Mesenchymal stem cell (in vitro differentiated cells and primary cell): Measurements from ENCODE around the gene KIF26B.

ENCODE experiments used
- DNase-seq: peaks from one replicate; pipeline ENCODE4 v3.0.0-alpha.2; 2013
- H2AFZ ChIP-seq: one replicate; pipeline ENCODE4 v1.6.1; 2013; ENCODE audit warnings: low read depth, mild to moderate bottlenecking, control low read depth, inconsistent platforms, low read length, moderate library complexity
- H2AK5ac ChIP-seq: 2 replicates; pipeline ENCODE4 v1.6.1; 2013; ENCODE audit warnings: low read length, moderate library complexity, mild to moderate bottlenecking, inconsistent platforms; ENCODE audit not compliant: severe bottlenecking
- H2BK120ac ChIP-seq: one replicate; pipeline ENCODE4 v1.6.1; 2013; ENCODE audit warnings: low read depth, mild to moderate bottlenecking, inconsistent platforms, low read length, moderate library complexity
- H2BK12ac ChIP-seq, 2 experiments: one replicate each; pipeline ENCODE4 v1.6.1; 2013; ENCODE audit warnings: inconsistent platforms in 2 of 2, low read length in 2 of 2, mild to moderate bottlenecking in 2 of 2, moderate library complexity in 2 of 2, control low read depth in 1 of 2
- H2BK15ac ChIP-seq: one replicate; pipeline ENCODE4 v1.6.1; 2013; ENCODE audit warnings: mild to moderate bottlenecking, low read depth, inconsistent platforms; ENCODE audit not compliant: poor library complexity, severe bottlenecking
- H2BK5ac ChIP-seq: 2 replicates; pipeline ENCODE4 v1.6.1; 2013; ENCODE audit warnings: low read depth, mild to moderate bottlenecking, low read length, control low read depth, inconsistent platforms; ENCODE audit not compliant: poor library complexity, severe bottlenecking
- H3K14ac ChIP-seq, 2 experiments: one replicate each; pipeline ENCODE4 v1.6.1; 2013; ENCODE audit warnings: inconsistent platforms in 2 of 2, low read length in 2 of 2, control low read depth in 1 of 2, mild to moderate bottlenecking in 1 of 2, moderate library complexity in 1 of 2
- H3K18ac ChIP-seq, 2 experiments: one replicate each; pipeline ENCODE4 v1.6.1; 2013; ENCODE audit warnings: inconsistent platforms in 2 of 2, low read length in 2 of 2, control low read depth in 1 of 2, low read depth in 1 of 2, mild to moderate bottlenecking in 1 of 2
- H3K23ac ChIP-seq, 2 experiments: one replicate each; pipeline ENCODE4 v1.6.1; 2013; ENCODE audit warnings: inconsistent platforms in 2 of 2, low read length in 2 of 2, mild to moderate bottlenecking in 2 of 2, moderate library complexity in 2 of 2, control low read depth in 1 of 2
- H3K27ac ChIP-seq: 2 replicates; pipeline ENCODE4 v1.5.1; 2013; ENCODE audit warnings: mild to moderate bottlenecking, moderate library complexity, low read length, control low read depth, inconsistent platforms; ENCODE audit not compliant: poor library complexity, severe bottlenecking
- H3K27me3 ChIP-seq, 2 experiments: 2 replicates each; pipeline versions ENCODE4 v1.6.1 to v1.7.0; 2013; ENCODE audit warnings: low read length in 2 of 2, mild to moderate bottlenecking in 2 of 2, moderate library complexity in 2 of 2, control low read depth in 1 of 2, inconsistent platforms in 1 of 2; ENCODE audit not compliant: control insufficient read depth in 1 of 2, insufficient read depth in 1 of 2
- H3K36me3 ChIP-seq, 2 experiments: 2 replicates each; pipeline versions ENCODE4 v1.6.1 to v1.7.0; 2013; ENCODE audit warnings: low read length in 2 of 2, control low read depth in 1 of 2, inconsistent platforms in 1 of 2, low read depth in 1 of 2, mild to moderate bottlenecking in 1 of 2; ENCODE audit not compliant: insufficient read depth in 2 of 2, control insufficient read depth in 1 of 2
- H3K4ac ChIP-seq, 2 experiments: one replicate each; pipeline ENCODE4 v1.6.1; 2013; ENCODE audit warnings: inconsistent platforms in 2 of 2, low read length in 2 of 2, mild to moderate bottlenecking in 2 of 2, moderate library complexity in 2 of 2, control low read depth in 1 of 2, low read depth in 1 of 2
- H3K4me1 ChIP-seq: 2 replicates; pipeline ENCODE4 v1.6.1; 2013; ENCODE audit warnings: low read depth, low read length, control low read depth; ENCODE audit not compliant: control insufficient read depth, insufficient read depth
- H3K4me2 ChIP-seq: 2 replicates; pipeline ENCODE4 v1.6.1; 2013; ENCODE audit warnings: low read length, mild to moderate bottlenecking, inconsistent platforms; ENCODE audit not compliant: poor library complexity, severe bottlenecking
- H3K4me3 ChIP-seq, 2 experiments: 2 replicates each; pipeline versions ENCODE4 v1.5.1 to v1.7.0; 2013; ENCODE audit warnings: low read length in 2 of 2, mild to moderate bottlenecking in 2 of 2, control low read depth in 1 of 2, low read depth in 1 of 2; ENCODE audit not compliant: insufficient read depth in 1 of 2
- H3K79me1 ChIP-seq: replicated peaks from 2 replicates; pipeline ENCODE4 v1.6.1; 2013; ENCODE audit warnings: mild to moderate bottlenecking, control low read depth, low read length, inconsistent platforms; ENCODE audit not compliant: poor library complexity, severe bottlenecking
- H3K9ac ChIP-seq: 2 replicates; pipeline ENCODE4 v1.7.0; 2013; ENCODE audit warnings: mild to moderate bottlenecking, low read length, moderate library complexity
- H3K9me3 ChIP-seq: 2 replicates; pipeline ENCODE4 v1.7.0; 2013; ENCODE audit warnings: mild to moderate bottlenecking, low read length; ENCODE audit not compliant: control insufficient read depth
- H4K8ac ChIP-seq: one replicate; pipeline ENCODE4 v1.6.1; 2013; ENCODE audit warnings: inconsistent platforms, mild to moderate bottlenecking, low read length, moderate library complexity
- H4K91ac ChIP-seq: one replicate; pipeline ENCODE4 v1.6.1; 2013; ENCODE audit warnings: mild to moderate bottlenecking, low read length, inconsistent platforms
- WGBS: methylation state at CpG from one replicate; pipeline ENCODE4 v1.1.7; 2013; ENCODE audit warnings: mixed read lengths; 5-methylcytosine and 5-hydroxymethylcytosine counted together

The KIF26B gene

DNA sequence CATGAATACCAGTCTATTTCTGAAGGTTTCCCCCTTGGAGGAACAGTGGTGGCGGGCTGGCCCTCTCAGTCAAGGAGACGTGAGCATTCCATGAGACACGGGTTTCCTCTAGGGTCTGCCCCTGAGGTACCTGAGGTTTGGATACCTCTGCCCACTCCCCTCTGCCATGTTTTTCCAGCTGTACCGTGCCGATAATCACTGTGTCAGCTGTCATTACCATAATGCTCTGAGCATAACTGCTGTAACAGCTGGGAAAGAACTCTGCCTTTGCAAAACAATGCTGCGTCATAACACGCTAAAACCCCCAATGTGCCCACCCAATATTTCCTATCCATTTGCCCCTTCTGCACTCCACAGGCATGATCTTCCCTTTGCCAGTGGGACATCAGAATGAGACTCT is 425.1 kb downstream of the KIF26B start:
- peaks cover 11% of the 10 kb centered on the region for H3K4me1 ChIP-seq
- no peak overlapping the region for H3K4ac ChIP-seq
- no peak overlapping the region for H4K91ac ChIP-seq
- H3K4me3 ChIP-seq: no peak overlapping the region
- no peaks in the 10 kb centered on the region for H3K36me3 ChIP-seq
- no peak overlapping the region for H3K23ac ChIP-seq
- no peaks in the 10 kb centered on the region for H3K9me3 ChIP-seq
- 92% methylated on average over 7 of the region's 7 CpGs for WGBS
- DNase-seq: no peak
- H2BK5ac ChIP-seq: no peak overlapping the region
- no peak overlapping the region for H2BK120ac ChIP-seq
- H3K27ac ChIP-seq: no peak overlapping the region
- no peak overlapping the region for H4K8ac ChIP-seq
- H3K9ac ChIP-seq: no peak overlapping the region
- no peak overlapping the region for H3K18ac ChIP-seq
- peaks cover 31 to 39% of the 10 kb centered on the region in 2 experiments for H3K27me3 ChIP-seq
- no peak overlapping the region for H2AK5ac ChIP-seq
- no peak overlapping the region for H2AFZ ChIP-seq
- H3K14ac ChIP-seq: no peak overlapping the region
- no peak overlapping the region for H2BK12ac ChIP-seq
- no peak overlapping the region for H2BK15ac ChIP-seq
- H3K4me2 ChIP-seq: no peak overlapping the region
- no peaks in the 10 kb centered on the region for H3K79me1 ChIP-seq

DNA sequence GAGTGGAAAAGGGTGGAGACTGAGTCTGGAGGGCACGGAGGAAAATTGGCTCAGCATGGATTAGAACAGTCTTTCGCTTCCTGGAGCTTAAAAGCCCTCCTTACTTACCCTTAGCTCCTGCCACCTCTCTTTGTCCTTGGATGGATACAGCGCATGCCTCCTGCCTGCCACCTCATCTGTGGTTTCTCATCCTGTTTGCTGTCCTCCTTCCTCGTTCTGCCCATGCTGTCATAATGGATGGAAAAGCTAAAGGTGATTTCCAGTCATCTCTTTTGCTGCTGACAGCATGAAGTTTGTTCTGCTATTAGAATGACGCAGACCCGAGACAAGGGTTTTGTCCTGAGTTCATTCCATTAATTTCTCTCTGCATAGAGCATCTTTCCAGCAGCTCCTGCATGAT is 425.9 kb downstream of the KIF26B start:
- H3K9ac ChIP-seq: no peak overlapping the region
- H2BK5ac ChIP-seq: no peak overlapping the region
- H4K8ac ChIP-seq: no peak overlapping the region
- H2BK120ac ChIP-seq: no peak overlapping the region
- no peak overlapping the region for H4K91ac ChIP-seq
- no peak overlapping the region for H3K23ac ChIP-seq
- H3K4me3 ChIP-seq: no peak overlapping the region
- H3K4me2 ChIP-seq: no peak overlapping the region
- H3K4me1 ChIP-seq: peaks cover 12% of the 10 kb centered on the region
- no peaks in the 10 kb centered on the region for H3K79me1 ChIP-seq
- no peaks in the 10 kb centered on the region for H3K36me3 ChIP-seq
- no peak overlapping the region for H2AFZ ChIP-seq
- H2BK15ac ChIP-seq: no peak overlapping the region
- no peak overlapping the region for H2AK5ac ChIP-seq
- peak overlapping the region in 1 of 2 experiments; percentile 12 for H2BK12ac ChIP-seq
- no peak overlapping the region for H3K18ac ChIP-seq
- peaks cover 31 to 39% of the 10 kb centered on the region in 2 experiments for H3K27me3 ChIP-seq
- no peak overlapping the region for H3K4ac ChIP-seq
- no peak overlapping the region for H3K14ac ChIP-seq
- 89% methylated on average over 6 of the region's 6 CpGs for WGBS
- no peak overlapping the region for H3K27ac ChIP-seq
- no peak for DNase-seq
- H3K9me3 ChIP-seq: no peaks in the 10 kb centered on the region

DNA sequence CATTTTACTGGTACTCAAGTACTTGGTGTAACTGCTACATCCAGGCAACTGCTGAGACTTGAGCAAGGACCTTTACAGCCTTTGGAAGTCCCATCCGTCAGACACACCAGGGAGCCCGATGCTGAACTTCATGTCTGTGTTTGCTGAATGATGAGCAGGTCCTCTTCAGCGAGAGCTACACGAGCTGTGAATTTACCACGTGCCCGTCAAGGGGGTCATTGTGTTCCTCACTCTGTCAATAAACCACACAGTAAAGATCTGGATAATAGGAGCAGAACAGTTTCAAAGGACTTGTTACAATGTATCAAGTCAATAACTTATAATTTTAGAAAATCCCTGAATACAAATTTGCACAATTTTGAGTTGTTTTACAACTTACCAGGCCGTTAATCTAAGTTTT is 427.2 kb downstream of the KIF26B start:
- WGBS: 95% methylated on average over 3 of the region's 7 CpGs
- H3K36me3 ChIP-seq: no peaks in the 10 kb centered on the region
- H3K4me3 ChIP-seq: no peak overlapping the region
- H4K91ac ChIP-seq: no peak overlapping the region
- no peak overlapping the region for H3K4ac ChIP-seq
- no peak overlapping the region for H2BK5ac ChIP-seq
- H3K4me1 ChIP-seq: peaks cover 15% of the 10 kb centered on the region
- H2BK12ac ChIP-seq: no peak overlapping the region
- DNase-seq: no peak
- H3K18ac ChIP-seq: peak overlapping the region in 1 of 2 experiments; percentile 69
- H2AFZ ChIP-seq: no peak overlapping the region
- H3K14ac ChIP-seq: no peak overlapping the region
- no peak overlapping the region for H4K8ac ChIP-seq
- no peak overlapping the region for H3K23ac ChIP-seq
- no peak overlapping the region for H3K27ac ChIP-seq
- no peak overlapping the region for H2AK5ac ChIP-seq
- no peak overlapping the region for H3K9ac ChIP-seq
- H3K27me3 ChIP-seq: peaks cover 29 to 32% of the 10 kb centered on the region in 2 experiments
- H3K4me2 ChIP-seq: no peak overlapping the region
- H2BK120ac ChIP-seq: no peak overlapping the region
- H3K79me1 ChIP-seq: no peaks in the 10 kb centered on the region
- H2BK15ac ChIP-seq: no peak overlapping the region
- H3K9me3 ChIP-seq: no peaks in the 10 kb centered on the region

DNA sequence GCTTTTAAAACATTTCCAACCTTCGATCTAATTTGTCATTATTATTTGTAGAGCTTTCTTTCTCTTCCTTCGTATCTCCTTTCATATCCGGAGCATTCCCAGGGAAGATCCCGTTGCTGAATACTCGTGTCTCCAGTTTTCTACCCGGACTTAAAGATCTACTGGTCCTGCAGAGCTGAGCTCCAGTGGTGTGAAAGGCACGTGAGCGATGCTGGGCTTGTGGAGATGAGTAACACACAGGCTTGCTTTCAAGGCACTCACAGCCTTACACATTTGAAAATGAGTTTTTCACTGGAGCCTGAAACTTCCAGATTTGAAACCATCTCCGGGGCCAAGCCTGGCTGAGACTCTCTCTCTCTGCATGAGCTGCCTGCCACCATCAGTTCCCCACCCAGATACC is 428.3 kb downstream of the KIF26B start:
- H4K8ac ChIP-seq: no peak overlapping the region
- H2AFZ ChIP-seq: no peak overlapping the region
- no peak overlapping the region for H3K14ac ChIP-seq
- no peak overlapping the region for H3K4me2 ChIP-seq
- H3K18ac ChIP-seq: no peak overlapping the region
- 91% methylated on average over 9 of the region's 9 CpGs for WGBS
- no peaks in the 10 kb centered on the region for H3K79me1 ChIP-seq
- peak overlapping the region in 1 of 2 experiments; percentile 31 for H3K4me3 ChIP-seq
- H2BK120ac ChIP-seq: no peak overlapping the region
- no peak for DNase-seq
- no peak overlapping the region for H3K27ac ChIP-seq
- no peak overlapping the region for H2AK5ac ChIP-seq
- H2BK5ac ChIP-seq: no peak overlapping the region
- H3K36me3 ChIP-seq: no peaks in the 10 kb centered on the region
- peaks cover 19 to 34% of the 10 kb centered on the region in 2 experiments for H3K27me3 ChIP-seq
- peak overlapping the region; percentile 15 for H3K9ac ChIP-seq
- no peak overlapping the region for H2BK12ac ChIP-seq
- H4K91ac ChIP-seq: no peak overlapping the region
- H3K9me3 ChIP-seq: no peaks in the 10 kb centered on the region
- H3K4me1 ChIP-seq: peaks cover 14% of the 10 kb centered on the region
- no peak overlapping the region for H3K4ac ChIP-seq
- no peak overlapping the region for H2BK15ac ChIP-seq
- H3K23ac ChIP-seq: no peak overlapping the region
